T-helper 2 cell treated with Interferon-gamma antibody and Interleukin-4, amounts not matched to agents 5 μg/mL and 100 μg/mL, for 36 hours (primary cell): ENCODE results near the gene GSG1.
A peak's percentile ranks its signal among the peaks of the same experiment; 100 is the strongest.

ENCODE experiments used
- DNase-seq: peaks from one replicate; pipeline ENCODE4 v3.0.0; 2021; ENCODE audit warnings: low spot score
- H3K27ac Mint-ChIP-seq: one replicate; pipeline ENCODE4 v1.8.0; 2021; ENCODE audit warnings: mild to moderate bottlenecking, mixed read lengths
- H3K27me3 Mint-ChIP-seq: one replicate; pipeline ENCODE4 v1.8.0; 2021; ENCODE audit warnings: low read depth, mixed read lengths
- H3K36me3 Mint-ChIP-seq: one replicate; pipeline ENCODE4 v1.8.0; 2021; ENCODE audit warnings: low read depth, mixed read lengths
- H3K4me1 Mint-ChIP-seq: one replicate; pipeline ENCODE4 v1.8.0; 2021; ENCODE audit warnings: low read depth, mixed read lengths
- H3K4me3 Mint-ChIP-seq: one replicate; pipeline ENCODE4 v1.8.0; 2022; ENCODE audit warnings: mild to moderate bottlenecking, moderate library complexity, mixed read lengths
- H3K9me3 Mint-ChIP-seq: one replicate; pipeline ENCODE4 v1.8.0; 2021; ENCODE audit warnings: mixed read lengths

Gene GSG1

GRCh38 chr12:13105781-13106180, 2.3 kb upstream of the GSG1 start:
- DNase-seq: no peak
- peaks cover 7% of the 10 kb centered on the region for H3K4me1 Mint-ChIP-seq
- H3K27ac Mint-ChIP-seq: no peak overlapping the region
- H3K27me3 Mint-ChIP-seq: peaks cover 30% of the 10 kb centered on the region
- H3K4me3 Mint-ChIP-seq: no peak overlapping the region
- H3K9me3 Mint-ChIP-seq: no peaks in the 10 kb centered on the region
- no peaks in the 10 kb centered on the region for H3K36me3 Mint-ChIP-seq

DNA sequence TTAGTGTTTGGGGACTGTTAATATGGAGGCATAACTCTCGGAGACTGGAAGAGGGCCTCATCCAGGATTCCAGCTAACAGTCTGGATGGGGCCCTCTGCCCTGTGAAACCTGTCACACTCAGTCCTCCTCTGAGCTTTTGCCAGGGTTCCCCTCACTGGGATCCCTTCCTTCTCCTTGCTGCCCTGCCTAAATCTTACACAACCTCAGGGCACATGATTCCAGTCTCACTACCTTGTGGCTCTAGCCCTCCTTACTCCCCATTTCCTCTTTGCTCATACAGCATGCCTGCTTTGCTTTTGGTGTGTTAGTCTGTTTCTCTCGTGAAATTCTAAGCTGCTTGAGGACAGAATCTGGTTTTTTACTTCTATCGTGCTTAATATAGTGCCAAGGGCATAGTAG, 942 bp upstream of the GSG1 start:
- H3K4me3 Mint-ChIP-seq: no peak overlapping the region
- H3K27me3 Mint-ChIP-seq: peaks cover 23% of the 10 kb centered on the region
- no peaks in the 10 kb centered on the region for H3K36me3 Mint-ChIP-seq
- H3K4me1 Mint-ChIP-seq: peaks cover 14% of the 10 kb centered on the region
- DNase-seq: no peak
- H3K27ac Mint-ChIP-seq: no peak overlapping the region
- H3K9me3 Mint-ChIP-seq: no peaks in the 10 kb centered on the region

- Mint-ChIP-seq H3K9me3 (no peaks in the 10 kb centered on the region), H3K4me3 (peak overlapping the region; percentile 20), H3K4me1 (peaks cover 30% of the 10 kb centered on the region), H3K27ac (peak overlapping the region; percentile 46), H3K27me3 (peaks cover 10% of the 10 kb centered on the region), H3K36me3 (no peaks in the 10 kb centered on the region)
- DNase-seq: no peak
These were observed 839 bp downstream of the GSG1 start for GRCh38 chr12:13102461-13103195.

DNA sequence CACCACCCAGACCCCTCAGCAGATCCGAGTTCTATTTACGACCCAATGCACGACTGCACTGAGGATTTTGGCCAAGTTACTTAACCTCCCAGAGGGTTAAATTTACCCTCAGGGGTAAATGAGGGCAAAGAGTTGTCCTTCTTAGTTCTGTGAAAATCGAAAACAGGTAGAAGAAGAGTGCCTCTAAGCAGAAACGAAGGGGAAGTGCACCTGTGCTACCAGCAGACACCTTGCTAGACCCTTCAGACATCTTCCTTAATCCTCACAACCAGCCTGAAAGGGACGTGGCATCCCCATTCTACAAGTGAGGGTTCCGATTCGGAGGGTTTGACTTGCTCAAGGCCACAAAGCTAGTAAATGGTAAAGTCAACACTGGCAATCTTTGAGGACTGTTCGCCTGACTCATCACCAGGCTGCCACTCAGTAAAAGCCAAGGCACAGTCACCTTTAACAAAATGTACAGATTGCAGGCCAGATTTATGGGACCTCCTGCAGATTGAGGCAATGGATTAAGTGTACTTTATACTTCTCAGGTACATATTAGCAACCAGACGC, 1.6 kb downstream of the GSG1 start:
- Mint-ChIP-seq H3K27me3 (peaks cover 10% of the 10 kb centered on the region), H3K9me3 (no peaks in the 10 kb centered on the region), H3K27ac (peak overlapping the region; percentile 46), H3K4me1 (peaks cover 31% of the 10 kb centered on the region), H3K4me3 (peak overlapping the region; percentile 47), H3K36me3 (no peaks in the 10 kb centered on the region)
- DNase-seq: peak; percentile 24

DNA sequence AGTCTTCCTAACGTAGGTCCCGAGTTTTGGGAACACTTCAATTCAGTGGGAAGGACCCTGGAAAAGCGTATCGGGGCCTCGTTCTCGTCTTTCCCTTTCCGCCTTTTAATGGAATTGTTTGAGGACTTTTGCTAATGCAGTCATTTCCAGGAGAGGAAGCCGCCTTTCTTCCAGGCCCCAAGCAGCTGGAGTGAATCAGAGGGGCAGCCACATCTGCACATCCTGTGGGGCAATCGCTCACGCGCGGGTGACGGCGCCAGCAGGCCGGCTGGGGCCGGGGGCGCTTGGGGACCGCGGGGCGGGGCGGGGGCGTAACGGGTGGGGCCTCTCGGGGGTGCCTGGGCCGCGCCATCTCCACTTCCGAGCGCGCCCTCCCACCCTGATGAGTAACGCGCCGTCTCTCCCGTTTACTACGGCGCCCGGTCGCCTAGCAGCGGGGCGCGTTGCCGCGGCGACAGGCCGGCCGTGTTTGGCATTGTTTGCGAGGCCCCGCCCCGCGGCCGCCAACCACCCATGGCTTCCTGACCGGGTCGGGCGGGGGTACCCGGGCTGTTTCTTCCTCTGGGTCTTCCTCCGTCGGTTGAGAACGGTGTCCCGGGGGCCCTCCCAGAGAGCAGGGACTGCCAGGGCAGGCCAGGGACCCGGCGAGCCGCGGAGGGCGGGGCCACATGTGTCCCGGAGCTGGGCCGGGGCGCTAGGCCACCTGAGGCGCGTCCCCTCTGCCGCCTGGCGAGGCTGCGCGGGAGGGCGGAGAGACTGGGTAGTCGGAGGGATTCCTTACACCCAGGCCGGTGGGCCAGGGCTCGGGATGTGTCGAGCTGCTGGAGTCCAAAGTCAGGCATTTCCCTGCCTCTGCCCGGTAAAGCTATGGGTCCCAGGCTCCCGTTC, 2.3 kb downstream of the GSG1 start:
- no peaks in the 10 kb centered on the region for H3K36me3 Mint-ChIP-seq
- peak overlapping the region; percentile 84 for H3K27ac Mint-ChIP-seq
- H3K4me1 Mint-ChIP-seq: peaks cover 31% of the 10 kb centered on the region
- H3K27me3 Mint-ChIP-seq: peaks cover 6% of the 10 kb centered on the region
- peak overlapping the region; percentile 76 for H3K4me3 Mint-ChIP-seq
- H3K9me3 Mint-ChIP-seq: no peaks in the 10 kb centered on the region
- peak; percentile 92 for DNase-seq

- DNase-seq: no peak
- Mint-ChIP-seq H3K4me3 (peak overlapping the region; percentile 76), H3K4me1 (peaks cover 31% of the 10 kb centered on the region), H3K9me3 (no peaks in the 10 kb centered on the region), H3K27ac (peak overlapping the region; percentile 76), H3K36me3 (no peaks in the 10 kb centered on the region), H3K27me3 (peaks cover 2% of the 10 kb centered on the region)
These were observed 2.9 kb downstream of the GSG1 start for GRCh38 chr12:13100605-13100881.

DNA sequence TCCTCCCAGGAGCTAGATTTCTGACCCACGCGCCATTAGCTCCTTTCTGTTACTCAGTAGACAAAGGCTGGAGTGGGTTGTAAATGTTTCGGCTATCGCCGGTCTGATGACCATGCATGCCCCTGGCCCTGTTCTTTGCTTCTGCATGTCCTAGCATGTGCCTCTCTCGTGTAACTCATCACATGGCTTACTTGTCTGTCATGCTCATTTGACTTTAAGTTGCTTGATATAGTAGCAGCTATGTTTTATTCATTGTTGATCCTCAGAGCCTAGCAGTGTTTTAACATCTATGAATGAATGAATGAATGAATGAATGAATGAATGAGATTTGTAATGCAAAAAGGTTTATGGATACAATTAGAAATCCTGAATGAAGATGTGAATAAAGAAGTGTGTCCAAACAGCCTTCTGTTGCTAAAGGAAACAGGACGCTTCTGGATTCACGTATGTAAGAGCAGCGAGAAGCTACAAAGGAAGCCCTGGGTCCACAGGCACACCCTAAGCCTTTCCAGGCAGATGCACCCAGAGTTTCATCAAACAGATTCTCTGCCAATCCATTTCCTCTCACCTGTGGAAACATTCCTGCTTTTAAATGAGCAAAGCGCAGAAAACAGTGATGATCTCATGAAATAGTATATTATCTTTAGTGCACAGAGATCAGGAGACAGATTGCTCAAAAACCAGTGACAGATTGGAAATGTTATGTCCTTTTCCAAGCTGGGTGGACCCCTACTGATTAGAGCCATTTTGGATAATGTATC, 3.4 kb downstream of the GSG1 start:
- H3K9me3 Mint-ChIP-seq: no peaks in the 10 kb centered on the region
- H3K27ac Mint-ChIP-seq: peak overlapping the region; percentile 76
- H3K4me3 Mint-ChIP-seq: peak overlapping the region; percentile 76
- H3K36me3 Mint-ChIP-seq: no peaks in the 10 kb centered on the region
- no peak for DNase-seq
- H3K4me1 Mint-ChIP-seq: peaks cover 31% of the 10 kb centered on the region
- peaks cover 3% of the 10 kb centered on the region for H3K27me3 Mint-ChIP-seq

DNA sequence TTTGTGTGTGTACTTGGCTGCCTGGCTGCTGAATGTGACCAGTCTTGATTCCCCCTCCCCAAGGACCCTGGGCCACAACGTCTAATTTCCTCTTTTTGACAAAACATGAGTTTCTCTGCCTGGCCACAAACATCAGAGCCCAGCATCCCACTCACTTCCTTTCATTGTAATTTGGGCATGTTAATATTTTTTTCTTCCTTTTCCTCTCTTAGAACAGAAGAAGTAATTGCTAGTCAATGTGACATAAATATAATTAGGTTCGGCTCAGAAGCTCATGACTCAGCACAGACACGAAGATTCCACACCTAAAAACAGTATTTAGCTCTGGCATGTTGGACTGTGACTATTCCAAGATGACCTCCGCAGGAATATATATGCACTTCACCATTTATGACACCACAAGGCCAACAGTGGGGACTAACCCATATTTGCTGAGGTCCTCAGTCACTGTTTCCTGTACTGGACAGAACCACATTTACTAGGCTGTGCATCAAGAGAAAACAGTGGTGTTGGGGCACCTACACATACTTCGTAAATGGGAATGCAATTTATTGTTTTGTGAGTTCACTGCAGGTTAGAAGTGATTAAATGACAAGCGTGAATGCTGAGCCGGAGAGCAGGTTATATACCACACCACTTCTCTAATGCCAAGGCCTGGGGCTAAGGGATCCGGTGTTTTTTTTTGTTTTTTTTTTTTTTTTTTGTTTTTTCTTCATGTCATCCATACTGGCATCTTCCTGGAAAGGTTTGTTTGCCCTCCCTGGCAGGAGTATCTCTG, 4.2 kb downstream of the GSG1 start:
- Mint-ChIP-seq H3K4me1 (peaks cover 31% of the 10 kb centered on the region), H3K9me3 (no peaks in the 10 kb centered on the region), H3K27ac (no peak overlapping the region), H3K4me3 (peak overlapping the region; percentile 14), H3K36me3 (no peaks in the 10 kb centered on the region), H3K27me3 (peaks cover 8% of the 10 kb centered on the region)
- DNase-seq: no peak

GRCh38 chr12:13097491-13098011, 5.9 kb downstream of the GSG1 start:
- peak overlapping the region; percentile 82 for H3K27ac Mint-ChIP-seq
- H3K4me3 Mint-ChIP-seq: peak overlapping the region; percentile 46
- no peak for DNase-seq
- peaks cover 6% of the 10 kb centered on the region for H3K27me3 Mint-ChIP-seq
- no peaks in the 10 kb centered on the region for H3K36me3 Mint-ChIP-seq
- no peaks in the 10 kb centered on the region for H3K9me3 Mint-ChIP-seq
- H3K4me1 Mint-ChIP-seq: peaks cover 25% of the 10 kb centered on the region

- Mint-ChIP-seq H3K36me3 (no peaks in the 10 kb centered on the region), H3K4me1 (peaks cover 21% of the 10 kb centered on the region), H3K27ac (no peak overlapping the region), H3K4me3 (no peak overlapping the region), H3K9me3 (no peaks in the 10 kb centered on the region), H3K27me3 (peaks cover 6% of the 10 kb centered on the region)
- DNase-seq: no peak
These were observed 8.0 kb downstream of the GSG1 start for GRCh38 chr12:13095266-13095995.

- no peaks in the 10 kb centered on the region for H3K9me3 Mint-ChIP-seq
- no peak overlapping the region for H3K27ac Mint-ChIP-seq
- H3K4me1 Mint-ChIP-seq: peaks cover 17% of the 10 kb centered on the region
- DNase-seq: no peak
- no peaks in the 10 kb centered on the region for H3K36me3 Mint-ChIP-seq
- H3K4me3 Mint-ChIP-seq: no peak overlapping the region
- peaks cover 6% of the 10 kb centered on the region for H3K27me3 Mint-ChIP-seq
These were observed 9.1 kb downstream of the GSG1 start for GRCh38 chr12:13094367-13094766.

GRCh38 chr12:13093848-13094220, 9.6 kb downstream of the GSG1 start:
- no peak for DNase-seq
- H3K36me3 Mint-ChIP-seq: no peaks in the 10 kb centered on the region
- no peak overlapping the region for H3K27ac Mint-ChIP-seq
- no peaks in the 10 kb centered on the region for H3K9me3 Mint-ChIP-seq
- H3K27me3 Mint-ChIP-seq: peaks cover 6% of the 10 kb centered on the region
- H3K4me1 Mint-ChIP-seq: peaks cover 11% of the 10 kb centered on the region
- H3K4me3 Mint-ChIP-seq: no peak overlapping the region
